Small intestine (tissue), 7 donors: Measurements from ENCODE around the gene CFAP43. TPM values are rescaled to one million over a fixed set of nuclear protein-coding genes. Genes with fewer than 3 reads are reported as not detected.

Experiments used
- DNase-seq, 2 donors: peaks; one replicate each; pipeline versions ENCODE4 v3.0.0 to v3.0.0-alpha.2; 2013
- FAIRE-seq: peaks from 2 replicates; lab custom pipeline; 2012; peaks lifted over from hg19 to GRCh38; lab: Jason Lieb, UNC
- H3K27ac ChIP-seq, 3 donors: one replicate each; pipeline ENCODE4 v1.5.1; 2013; ENCODE audit warnings: low read length in 2 of 3, mild to moderate bottlenecking in 2 of 3, control low read depth in 1 of 3, inconsistent platforms in 1 of 3, low read depth in 1 of 3, moderate library complexity in 1 of 3
- H3K27me3 ChIP-seq, 3 donors: one replicate each; pipeline ENCODE4 v1.6.1; 2013; ENCODE audit warnings: low read length in 3 of 3, inconsistent platforms in 1 of 3; ENCODE audit not compliant: control insufficient read depth in 3 of 3, insufficient read depth in 3 of 3
- H3K36me3 ChIP-seq, 3 donors: one replicate each; pipeline ENCODE4 v1.6.1; 2013; ENCODE audit warnings: low read length in 3 of 3, inconsistent platforms in 1 of 3, low read depth in 1 of 3, mild to moderate bottlenecking in 1 of 3, moderate library complexity in 1 of 3; ENCODE audit not compliant: control insufficient read depth in 3 of 3, insufficient read depth in 2 of 3
- H3K4me1 ChIP-seq, 3 donors: one replicate each; pipeline ENCODE4 v1.6.1; 2013; ENCODE audit warnings: low read length in 2 of 3, inconsistent platforms in 1 of 3, low read depth in 1 of 3, mild to moderate bottlenecking in 1 of 3, moderate library complexity in 1 of 3; ENCODE audit not compliant: control insufficient read depth in 3 of 3, insufficient read depth in 2 of 3
- H3K4me3 ChIP-seq, 3 donors: one replicate each; pipeline ENCODE4 v1.5.1; 2013; ENCODE audit warnings: low read length in 3 of 3, control low read depth in 1 of 3, inconsistent platforms in 1 of 3, low read depth in 1 of 3, mild to moderate bottlenecking in 1 of 3, moderate library complexity in 1 of 3
- H3K9me3 ChIP-seq, 2 donors: one replicate each; pipeline ENCODE4 v1.6.1; 2013; ENCODE audit warnings: low read depth in 1 of 2, low read length in 1 of 2; ENCODE audit not compliant: control insufficient read depth in 2 of 2, insufficient read depth in 1 of 2
- WGBS, 3 donors: extraction: QIAGEN DNeasy Blood & Tissue Kit; methylation state at CpG; one replicate each; pipeline ENCODE4 v1.1.7; 2013; 5-methylcytosine and 5-hydroxymethylcytosine counted together
- polyA plus RNA-seq, 4 donors: library from polyadenylated mRNA; stranded (reverse) in 3 of 4; unstranded in 1 of 4; fragments of 200-250 nt in 3 of 4; fragments of 120-200 nt in 1 of 4; gene quantifications; one replicate each; pipeline versions ENCODE4 v1.2.1 to v1.2.3, GENCODE V29; 2013
- donor health status: healthy with polysubstance abuse.
- donor health status: control.
- donor health status: control.
- donor health status: Bipolar disorder and iron deficiency.
- donor health status: healthy.

CFAP43 gene
- polyA plus RNA-seq, 4 donors = 0.21 to 7.2 TPM; not detected in 2

- no peak overlapping the region for H3K4me3 ChIP-seq
- no peaks in the 10 kb centered on the region for H3K27me3 ChIP-seq
- 79 to 89% (median 84%) methylated on average over 3 of the region's 3 CpGs for WGBS, 3 donors
- peaks cover 0 to 3% (median 0%) of the 10 kb centered on the region in 3 donors for H3K36me3 ChIP-seq
- no peaks in the 10 kb centered on the region for H3K9me3 ChIP-seq
- no peak for FAIRE-seq
- peak overlapping the region in 1 of 3 donors; percentile 95 for H3K27ac ChIP-seq
- DNase-seq = no peak
- peaks cover 0 to 14% (median 3%) of the 10 kb centered on the region in 3 donors for H3K4me1 ChIP-seq
Observed at GRCh38 chr10:104119996-104120395, 112.2 kb downstream of the CFAP43 start.

- DNase-seq (peak; percentile 64 to 83), FAIRE-seq (peak; percentile 71)
- no peak overlapping the region for H3K4me3 ChIP-seq
- no peaks in the 10 kb centered on the region for H3K27me3 ChIP-seq
- H3K27ac ChIP-seq = peak overlapping the region; percentile 48 to 86 (median 61)
- no peaks in the 10 kb centered on the region for H3K36me3 ChIP-seq
- H3K4me1 ChIP-seq = peaks cover 0 to 11% (median 3%) of the 10 kb centered on the region in 3 donors
- no peaks in the 10 kb centered on the region for H3K9me3 ChIP-seq
- WGBS, 3 donors = 22 to 65% (median 47%) methylated on average over 4 of the region's 4 CpGs
Observed at GRCh38 chr10:104117839-104118323, 114.3 kb downstream of the CFAP43 start.

GRCh38 chr10:104113376-104113956, 118.7 kb downstream of the CFAP43 start:
- H3K4me3 ChIP-seq = no peak overlapping the region
- no peaks in the 10 kb centered on the region for H3K36me3 ChIP-seq
- FAIRE-seq (no peak), DNase-seq (no peak)
- H3K4me1 ChIP-seq = peaks cover 0 to 12% (median 0%) of the 10 kb centered on the region in 3 donors
- no peaks in the 10 kb centered on the region for H3K27me3 ChIP-seq
- no peak overlapping the region for H3K27ac ChIP-seq
- H3K9me3 ChIP-seq = no peaks in the 10 kb centered on the region
- WGBS, 3 donors = 30 to 48% (median 44%) methylated on average over 1 of the region's 1 CpG

- Histone ChIP-seq H3K4me1 (peaks cover 0 to 5% (median 0%) of the 10 kb centered on the region in 3 donors), H3K36me3 (no peaks in the 10 kb centered on the region), H3K9me3 (no peaks in the 10 kb centered on the region), H3K27ac (peak overlapping the region in 2 of 3 donors; percentile 14 to 55), H3K27me3 (no peaks in the 10 kb centered on the region), H3K4me3 (no peak overlapping the region)
- peak; percentile 37 to 55 for DNase-seq
- FAIRE-seq = no peak
- whole genome bisulfite sequencing, 3 donors = 70 to 79% (median 73%) methylated on average over 3 of the region's 3 CpGs
Observed at GRCh38 chr10:104109908-104110662, 122.1 kb downstream of the CFAP43 start.

- Histone ChIP-seq H3K4me1 (no peaks in the 10 kb centered on the region), H3K27me3 (no peaks in the 10 kb centered on the region), H3K9me3 (no peaks in the 10 kb centered on the region), H3K36me3 (no peaks in the 10 kb centered on the region), H3K4me3 (no peak overlapping the region), H3K27ac (no peak overlapping the region)
- WGBS, 3 donors = 80 to 93% (median 92%) methylated on average over 2 of the region's 2 CpGs
- FAIRE-seq (no peak), DNase-seq (no peak)
Observed at GRCh38 chr10:104104926-104105325, 127.2 kb downstream of the CFAP43 start.

GRCh38 chr10:104104418-104104817, 127.7 kb downstream of the CFAP43 start:
- Histone ChIP-seq H3K27ac (no peak overlapping the region), H3K36me3 (no peaks in the 10 kb centered on the region), H3K27me3 (no peaks in the 10 kb centered on the region), H3K4me1 (no peaks in the 10 kb centered on the region), H3K9me3 (no peaks in the 10 kb centered on the region), H3K4me3 (no peak overlapping the region)
- DNase-seq = no peak
- FAIRE-seq = no peak
- WGBS, 3 donors = 0% methylated on average over 1 of the region's 1 CpG

- no peak for FAIRE-seq
- DNase-seq = no peak
- H3K9me3 ChIP-seq = no peaks in the 10 kb centered on the region
- H3K36me3 ChIP-seq = no peaks in the 10 kb centered on the region
- 10 to 40% (median 14%) methylated on average over 1 of the region's 1 CpG for WGBS, 3 donors
- H3K4me1 ChIP-seq = no peaks in the 10 kb centered on the region
- no peak overlapping the region for H3K27ac ChIP-seq
- H3K27me3 ChIP-seq = no peaks in the 10 kb centered on the region
- no peak overlapping the region for H3K4me3 ChIP-seq
Observed at GRCh38 chr10:104103956-104104355, 128.2 kb downstream of the CFAP43 start.

GRCh38 chr10:104101902-104102301, 130.3 kb downstream of the CFAP43 start:
- no peaks in the 10 kb centered on the region for H3K36me3 ChIP-seq
- no peak for FAIRE-seq
- H3K9me3 ChIP-seq = peaks cover 0 to 4% of the 10 kb centered on the region in 2 donors
- no peak overlapping the region for H3K4me3 ChIP-seq
- DNase-seq = no peak
- H3K27me3 ChIP-seq = no peaks in the 10 kb centered on the region
- H3K4me1 ChIP-seq = no peaks in the 10 kb centered on the region
- 64 to 73% (median 69%) methylated on average over 1 of the region's 1 CpG for WGBS, 3 donors
- no peak overlapping the region for H3K27ac ChIP-seq
